ENCODE measurements around the gene PRRG1. TPM values are rescaled to one million over a fixed set of nuclear protein-coding genes. Genes with fewer than 3 reads are reported as not detected.
"Not testable (repeated sequence)": the region's sequence is repeated elsewhere in the genome, so short reads cannot be mapped to it uniquely, and the experiment has no call there.

Gene PRRG1
- total and polyA plus RNA-seq, 12 donors = 3.0 to 15.9 (median 10.7) TPM

- no peaks in the 10 kb centered on the region for H3K36me3 ChIP-seq
- no peak overlapping the region for H3K27ac ChIP-seq
- TF ChIP-seq CTCF (IDR thresholded peaks at IDR 0.05) = no peak
- H3K27me3 ChIP-seq = no peaks in the 10 kb centered on the region
- no peak overlapping the region for H3K4me3 ChIP-seq
- H3K9me3 ChIP-seq = no peaks in the 10 kb centered on the region
- no peak for DNase-seq
- 91 to 94% methylated on average over 5 of the region's 5 CpGs for WGBS, 2 donors
- no peaks in the 10 kb centered on the region for H3K4me1 ChIP-seq
- intact Hi-C loops (cut with DNase I) = no loop called here
- ATAC-seq = no peak
These were observed 138.1 kb downstream of the PRRG1 start for GRCh38 chrX:37487271-37487670.

- H3K4me1 ChIP-seq = no peaks in the 10 kb centered on the region
- intact Hi-C loops (cut with DNase I) = no loop called here
- DNase-seq (no peak), ATAC-seq (no peak)
- H3K27me3 ChIP-seq = no peaks in the 10 kb centered on the region
- no peaks in the 10 kb centered on the region for H3K9me3 ChIP-seq
- no peak overlapping the region for H3K4me3 ChIP-seq
- no peaks in the 10 kb centered on the region for H3K36me3 ChIP-seq
- WGBS, 2 donors = 63 to 72% methylated on average over 3 of the region's 3 CpGs
- TF ChIP-seq CTCF (IDR thresholded peaks at IDR 0.05) = no peak
- no peak overlapping the region for H3K27ac ChIP-seq
These were observed 139.2 kb downstream of the PRRG1 start for GRCh38 chrX:37488323-37488722.

- no peak for ATAC-seq
- Histone ChIP-seq H3K27ac (no peak overlapping the region), H3K36me3 (no peaks in the 10 kb centered on the region), H3K4me3 (no peak overlapping the region), H3K9me3 (no peaks in the 10 kb centered on the region), H3K27me3 (peaks cover 0 to 8% (median 0%) of the 10 kb centered on the region in 7 donors), H3K4me1 (no peaks in the 10 kb centered on the region)
- no peak for TF ChIP-seq CTCF (IDR thresholded peaks at IDR 0.05)
- WGBS, 2 donors = 96 to 98% methylated on average over 20 to 32 of the region's 34 CpGs
- no peak for DNase-seq
- intact Hi-C loops (cut with DNase I) = no loop called here
These were observed 142.5 kb downstream of the PRRG1 start for GRCh38 chrX:37491686-37492085.

GRCh38 chrX:37495760-37496159 is 146.6 kb downstream of the PRRG1 start:
- H3K4me3 ChIP-seq; H3K9me3 ChIP-seq; intact Hi-C loops (cut with DNase I); H3K27me3 ChIP-seq; H3K36me3 ChIP-seq; H3K27ac ChIP-seq; H3K4me1 ChIP-seq; DNase-seq; ATAC-seq: not testable (repeated sequence)
- TF ChIP-seq CTCF (IDR thresholded peaks at IDR 0.05) = peak in 4 of 9 donors; percentile 13 to 28 (median 19)
- WGBS, 2 donors = 18 to 24% methylated on average over 2 of the region's 2 CpGs

- intact Hi-C loops (cut with DNase I); DNase-seq; ATAC-seq; H3K27me3 ChIP-seq; H3K27ac ChIP-seq; H3K4me1 ChIP-seq; H3K9me3 ChIP-seq; H3K4me3 ChIP-seq; H3K36me3 ChIP-seq: not testable (repeated sequence)
- WGBS, 2 donors = 93 to 100% methylated on average over 1 of the region's 1 CpG
These were observed 148.0 kb downstream of the PRRG1 start for GRCh38 chrX:37497126-37497525.

GRCh38 chrX:37498323-37498722 is 149.2 kb downstream of the PRRG1 start:
- H3K4me1 ChIP-seq; DNase-seq; H3K27ac ChIP-seq; intact Hi-C loops (cut with DNase I); H3K9me3 ChIP-seq; H3K36me3 ChIP-seq; H3K4me3 ChIP-seq; H3K27me3 ChIP-seq; ATAC-seq: not testable (repeated sequence)

- not testable (repeated sequence) for DNase-seq, H3K4me3 ChIP-seq, H3K27ac ChIP-seq, H3K9me3 ChIP-seq, H3K4me1 ChIP-seq, ATAC-seq, H3K27me3 ChIP-seq, H3K36me3 ChIP-seq
- 97 to 100% methylated on average over 2 to 4 of the region's 4 CpGs for WGBS, 2 donors
- intact Hi-C loops (cut with DNase I) = loop anchor here in 1 of 10 donors (10.0 kb wide), 1 partner anchor 325 kb away; no protein-coding TSS in a partner anchor
These were observed 150.5 kb downstream of the PRRG1 start for GRCh38 chrX:37499649-37500048.

All from heart right ventricle (tissue), 16 donors.